Measurements from ENCODE around the gene MRPL1.

The MRPL1 gene

GRCh38 chr4:77844363-77844762 lies 18.3 kb upstream of the MRPL1 start (continued):
- no peak for TF ChIP-seq ZNF518A (tag by site-specific recombination; conservative IDR thresholded peaks at IDR 0.05; ENCODE audit: low read depth)
- no peak for TF ChIP-seq KLF9 (tag by site-specific recombination; IDR thresholded peaks at IDR 0.05; ENCODE audit: low read depth)
- TF ChIP-seq ZNF366 (tag by site-specific recombination; conservative IDR thresholded peaks at IDR 0.05): no peak

- CTCF ChIA-PET: no interaction called here
- H3K36me3 ChIP-seq (ENCODE audit: control insufficient read depth in 2 of 2, insufficient read depth in 1 of 2, low read length in 2 of 2): no peaks in the 10 kb centered on the region
- POLR2A ChIA-PET: no interaction called here
- no peaks in the 10 kb centered on the region for H3K9me3 ChIP-seq (ENCODE audit: control insufficient read depth, insufficient read depth, low read depth, low read length)
- H3K4me1 ChIP-seq (ENCODE audit: control insufficient read depth, insufficient read depth, low read length): no peaks in the 10 kb centered on the region
- TF ChIP-seq ZBTB48 (tag by site-specific recombination; IDR thresholded peaks at IDR 0.05) (no peak), MZF1 (tag by site-specific recombination; IDR thresholded peaks at IDR 0.05; ENCODE audit: borderline replicate concordance) (no peak), PRDM10 (tag by site-specific recombination; IDR thresholded peaks at IDR 0.05) (no peak), ZNF37A (tag by site-specific recombination; IDR thresholded peaks at IDR 0.05) (no peak), ZNF488 (tag by site-specific recombination; IDR thresholded peaks at IDR 0.05) (no peak), ZNF391 (tag by site-specific recombination; IDR thresholded peaks at IDR 0.05; ENCODE audit: borderline replicate concordance, low read depth) (no peak), ZNF571 (tag by site-specific recombination; IDR thresholded peaks at IDR 0.05) (no peak), YY1 (tag by site-specific recombination; IDR thresholded peaks at IDR 0.05) (no peak), ZSCAN23 (tag by site-specific recombination; IDR thresholded peaks at IDR 0.05) (no peak), ZBTB1 (tag by site-specific recombination; IDR thresholded peaks at IDR 0.05) (no peak), ZNF311 (tag by site-specific recombination; IDR thresholded peaks at IDR 0.05; ENCODE audit: borderline replicate concordance) (no peak), ZNF549 (tag by site-specific recombination; IDR thresholded peaks at IDR 0.05) (no peak), ZNF292 (tag by site-specific recombination; IDR thresholded peaks at IDR 0.05; ENCODE audit: borderline replicate concordance, low read depth) (no peak), BCL11A (tag by site-specific recombination; IDR thresholded peaks at IDR 0.05; ENCODE audit: low read depth) (no peak)
- no peak overlapping the region for H3K27ac ChIP-seq (ENCODE audit: extremely low read depth, low read depth, low read length)
- no peak overlapping the region for H3K4me3 ChIP-seq (ENCODE audit: low read depth, low read length)
Measured at GRCh38 chr4:77845400-77845799, 17.2 kb upstream of the MRPL1 start.
